ENCODE measurements around the gene VMAC. TPM values are rescaled to one million over a fixed set of nuclear protein-coding genes. Genes with fewer than 3 reads are reported as not detected.

Gene VMAC
- total RNA-seq, 2 donors from 2014 or later: 4.0 to 4.7 TPM

- no peak for TF ChIP-seq CTCF (IDR thresholded peaks at IDR 0.05)
- Histone ChIP-seq H3K27ac (peak overlapping the region; percentile 30), H3K36me3 (peaks cover 16% of the 10 kb centered on the region), H3K4me1 (no peaks in the 10 kb centered on the region), H3K27me3 (no peaks in the 10 kb centered on the region), H3K9me3 (no peaks in the 10 kb centered on the region), H3K9ac (ENCODE audit: low read depth in 2 of 2, low read length in 2 of 2) (no peak overlapping the region), H3K4me3 (no peak overlapping the region)
- DNase-seq: no peak
- intact Hi-C loops (cut with DNase I): no loop called here
These were observed 22.2 kb downstream of the VMAC start for GRCh38 chr19:5926641-5927440.

GRCh38 chr19:5927441-5927821 lies 22.8 kb downstream of the VMAC start:
- Histone ChIP-seq H3K4me1 (no peaks in the 10 kb centered on the region), H3K36me3 (peaks cover 16% of the 10 kb centered on the region), H3K9ac (ENCODE audit: low read depth in 2 of 2, low read length in 2 of 2) (peak overlapping the region in 1 of 2 donors; percentile 10), H3K27me3 (no peaks in the 10 kb centered on the region), H3K27ac (no peak overlapping the region), H3K9me3 (no peaks in the 10 kb centered on the region), H3K4me3 (no peak overlapping the region)
- no peak for TF ChIP-seq CTCF (IDR thresholded peaks at IDR 0.05)
- DNase-seq: no peak
- intact Hi-C loops (cut with DNase I): no loop called here

- intact Hi-C loops (cut with DNase I): no loop called here
- peaks cover 3% of the 10 kb centered on the region for H3K36me3 ChIP-seq
- H3K27me3 ChIP-seq: no peaks in the 10 kb centered on the region
- no peak overlapping the region for H3K9ac ChIP-seq (ENCODE audit: low read depth in 2 of 2, low read length in 2 of 2)
- no peaks in the 10 kb centered on the region for H3K9me3 ChIP-seq
- DNase-seq: no peak
- no peaks in the 10 kb centered on the region for H3K4me1 ChIP-seq
- H3K4me3 ChIP-seq: no peak overlapping the region
- TF ChIP-seq CTCF (IDR thresholded peaks at IDR 0.05): no peak
- H3K27ac ChIP-seq: no peak overlapping the region
These were observed 24.5 kb downstream of the VMAC start for GRCh38 chr19:5929179-5929578.

- Histone ChIP-seq H3K27ac (no peak overlapping the region), H3K9me3 (no peaks in the 10 kb centered on the region), H3K4me1 (no peaks in the 10 kb centered on the region), H3K36me3 (no peaks in the 10 kb centered on the region), H3K27me3 (no peaks in the 10 kb centered on the region), H3K4me3 (no peak overlapping the region), H3K9ac (ENCODE audit: low read depth in 2 of 2, low read length in 2 of 2) (no peak overlapping the region)
- intact Hi-C loops (cut with DNase I): no loop called here
- TF ChIP-seq CTCF (IDR thresholded peaks at IDR 0.05): no peak
- no peak for DNase-seq
These were observed 25.0 kb downstream of the VMAC start for GRCh38 chr19:5929625-5930024.

GRCh38 chr19:5931251-5931650 lies 26.6 kb downstream of the VMAC start:
- no peak overlapping the region for H3K4me3 ChIP-seq
- DNase-seq: no peak
- no peaks in the 10 kb centered on the region for H3K9me3 ChIP-seq
- no peaks in the 10 kb centered on the region for H3K36me3 ChIP-seq
- no peak for TF ChIP-seq CTCF (IDR thresholded peaks at IDR 0.05)
- H3K27ac ChIP-seq: no peak overlapping the region
- H3K4me1 ChIP-seq: no peaks in the 10 kb centered on the region
- H3K9ac ChIP-seq (ENCODE audit: low read depth in 2 of 2, low read length in 2 of 2): no peak overlapping the region
- no peaks in the 10 kb centered on the region for H3K27me3 ChIP-seq
- intact Hi-C loops (cut with DNase I): no loop called here
